ENCODE results near the gene ISCU. TPM values are rescaled to one million over a fixed set of nuclear protein-coding genes. Genes with fewer than 3 reads are reported as not detected.
"Not testable (repeated sequence)": the region's sequence is repeated elsewhere in the genome, so short reads cannot be mapped to it uniquely, and the experiment has no call there.

ISCU gene
- total RNA-seq, 1 donor from 2014 or later, result 131 TPM

DNA sequence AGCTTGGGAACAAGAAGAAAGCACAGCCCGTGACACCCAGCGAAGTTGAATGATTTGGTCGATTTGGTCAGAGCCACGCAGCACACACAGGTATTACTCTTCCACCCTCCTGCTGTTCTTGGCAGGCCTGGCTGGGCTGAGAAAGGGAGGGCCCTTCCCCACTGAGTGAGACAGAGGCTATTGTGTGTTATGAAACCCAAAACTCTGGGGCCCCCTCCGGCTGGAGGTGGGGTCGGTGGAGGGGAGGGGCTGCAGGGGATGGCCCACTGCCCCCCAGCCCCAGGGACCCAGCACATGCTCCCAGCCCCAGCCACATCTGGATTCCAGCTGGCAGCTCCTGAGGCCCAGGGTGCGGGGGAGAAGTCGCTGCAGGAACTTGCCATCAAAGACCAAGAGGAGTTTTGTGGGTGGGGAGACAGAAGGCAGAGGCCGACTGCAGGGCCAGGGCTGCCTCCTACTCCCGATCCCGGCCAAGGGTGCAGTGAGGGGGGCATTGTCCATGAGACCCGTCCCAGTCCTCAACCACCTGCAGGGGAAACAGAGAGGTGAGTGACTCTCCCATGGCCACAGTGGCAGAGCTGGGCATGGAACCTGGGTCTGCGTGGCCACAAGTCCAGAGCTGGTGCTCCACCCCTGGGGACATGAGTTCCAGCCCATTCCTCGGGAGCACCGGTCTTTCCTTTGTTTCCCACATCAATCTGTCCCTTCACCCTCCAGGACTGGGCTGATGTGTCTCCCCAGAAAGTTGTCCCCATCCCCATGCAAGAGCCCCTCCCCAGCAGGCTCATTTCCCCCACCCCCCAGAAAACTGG lies 26.8 kb downstream of the ISCU start:
- no peak for DNase-seq (ENCODE audit: low spot score)

DNA sequence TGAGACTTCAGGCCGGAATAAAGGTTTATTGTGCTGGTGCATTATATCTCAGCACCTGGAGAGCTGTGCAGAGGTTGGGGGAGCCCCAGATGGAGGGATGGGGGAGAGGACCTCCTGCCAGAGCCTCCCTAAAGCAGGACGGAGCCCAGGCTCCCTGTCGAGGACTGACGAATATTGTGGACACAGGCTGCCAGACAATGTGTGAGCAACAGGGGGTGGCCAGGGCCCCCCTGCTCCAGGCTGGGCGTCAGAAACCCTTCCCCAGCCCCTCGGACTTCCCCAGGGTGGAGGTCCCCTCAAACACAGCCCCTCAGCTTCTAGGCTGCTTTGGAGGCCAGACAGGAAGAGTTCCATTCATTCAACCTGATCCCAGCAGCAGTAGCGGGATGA lies 27.4 kb downstream of the ISCU start:
- no peak for DNase-seq (ENCODE audit: low spot score)

DNA sequence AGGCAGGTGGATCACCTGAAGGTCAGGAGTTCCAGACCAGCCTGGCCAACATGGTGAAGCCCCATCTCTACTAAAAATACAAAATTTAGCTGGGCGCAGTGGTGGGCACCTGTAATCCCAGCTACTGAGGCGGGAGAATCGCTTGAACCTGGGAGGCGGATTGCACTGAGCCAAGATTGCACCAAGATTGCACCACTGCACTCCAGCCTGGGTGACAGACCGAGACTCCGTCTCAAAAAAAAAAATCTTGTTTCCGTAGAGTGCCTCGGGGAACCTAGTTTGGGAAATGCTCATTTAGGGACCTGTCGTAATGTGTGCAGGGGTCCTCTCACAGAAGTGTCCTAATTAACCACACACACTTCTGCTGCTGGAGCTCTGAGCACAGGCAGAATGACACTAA lies 28.1 kb downstream of the ISCU start:
- DNase-seq (ENCODE audit: low spot score), result not testable (repeated sequence)

GRCh38 chr12:108591267-108591980 lies 29.0 kb downstream of the ISCU start:
- DNase-seq (ENCODE audit: low spot score), result no peak

DNA sequence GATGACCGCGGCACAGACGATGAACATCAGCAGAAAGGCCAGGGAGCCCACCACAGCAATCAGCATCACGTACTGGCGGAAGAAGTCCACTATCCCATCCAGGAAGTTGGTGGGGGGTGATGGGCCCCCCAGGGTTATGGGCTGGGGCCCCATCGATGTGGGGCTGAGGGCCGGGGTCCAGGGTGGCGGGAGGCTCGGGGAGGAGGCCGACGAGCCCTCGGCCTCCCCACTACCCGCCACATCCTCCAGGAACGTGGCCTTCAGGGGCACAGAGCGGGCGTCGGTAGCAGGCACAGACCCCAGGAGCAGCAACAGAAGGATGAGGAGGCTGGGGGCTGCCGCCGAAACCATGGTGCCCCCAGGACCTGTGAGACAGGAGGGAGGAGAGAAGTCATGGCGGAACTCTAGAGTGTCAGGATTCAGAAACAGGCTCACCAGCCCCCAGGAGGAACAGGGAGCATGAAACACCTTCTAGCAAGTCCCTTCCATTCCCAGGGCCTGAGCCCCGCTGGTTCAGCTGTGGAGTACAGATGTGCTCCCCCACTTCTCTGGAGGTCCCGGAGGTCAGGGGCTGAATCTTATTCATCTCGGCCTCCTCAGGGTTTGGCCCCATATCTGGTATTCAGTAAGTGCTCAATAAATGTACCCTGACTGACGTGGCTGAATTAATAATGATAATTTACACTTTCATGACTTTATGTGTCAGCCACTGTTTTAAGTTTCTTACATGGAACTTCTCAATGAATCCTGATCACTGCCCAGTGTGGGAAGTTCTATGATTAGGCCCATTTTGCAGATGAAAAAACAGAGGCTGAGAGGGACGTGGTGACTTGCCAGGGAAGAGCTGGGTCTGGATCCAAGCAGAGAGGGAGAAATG lies 29.9 kb downstream of the ISCU start:
- no peak for DNase-seq (ENCODE audit: low spot score)

DNA sequence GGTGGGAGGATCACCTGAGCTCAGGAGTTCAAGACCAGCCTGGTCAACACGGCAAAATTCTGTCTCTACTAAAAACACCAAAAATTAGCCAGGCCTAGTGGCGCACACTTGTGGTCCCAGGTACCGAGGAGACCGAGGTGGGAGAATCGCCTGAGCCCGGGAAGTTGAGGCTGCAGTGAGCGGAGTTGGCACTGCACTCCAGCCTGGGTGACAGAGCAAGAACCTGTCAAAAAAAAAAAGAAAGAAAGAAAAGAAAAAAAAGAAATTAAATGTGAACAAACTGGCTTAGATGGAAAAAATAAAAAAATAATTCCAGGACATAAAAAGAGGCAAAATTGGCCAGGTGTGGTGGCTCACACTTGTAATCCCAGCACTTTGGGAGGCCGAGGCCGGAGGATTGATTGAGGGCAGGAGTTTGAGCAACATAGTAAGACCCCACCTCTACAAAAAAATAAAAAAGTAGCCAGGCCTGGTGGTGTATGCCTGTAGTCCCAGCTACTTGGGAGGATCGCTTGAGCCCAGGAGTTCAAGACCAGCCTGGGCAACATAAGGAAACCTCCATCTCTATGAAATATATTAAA lies 32.0 kb downstream of the ISCU start:
- no peak for DNase-seq (ENCODE audit: low spot score)

- DNase-seq (ENCODE audit: low spot score), result no peak
Observed at GRCh38 chr12:108594960-108595710, 32.7 kb downstream of the ISCU start.

- no peak for DNase-seq (ENCODE audit: low spot score)
Observed at GRCh38 chr12:108595711-108596647, 33.6 kb downstream of the ISCU start.

DNA sequence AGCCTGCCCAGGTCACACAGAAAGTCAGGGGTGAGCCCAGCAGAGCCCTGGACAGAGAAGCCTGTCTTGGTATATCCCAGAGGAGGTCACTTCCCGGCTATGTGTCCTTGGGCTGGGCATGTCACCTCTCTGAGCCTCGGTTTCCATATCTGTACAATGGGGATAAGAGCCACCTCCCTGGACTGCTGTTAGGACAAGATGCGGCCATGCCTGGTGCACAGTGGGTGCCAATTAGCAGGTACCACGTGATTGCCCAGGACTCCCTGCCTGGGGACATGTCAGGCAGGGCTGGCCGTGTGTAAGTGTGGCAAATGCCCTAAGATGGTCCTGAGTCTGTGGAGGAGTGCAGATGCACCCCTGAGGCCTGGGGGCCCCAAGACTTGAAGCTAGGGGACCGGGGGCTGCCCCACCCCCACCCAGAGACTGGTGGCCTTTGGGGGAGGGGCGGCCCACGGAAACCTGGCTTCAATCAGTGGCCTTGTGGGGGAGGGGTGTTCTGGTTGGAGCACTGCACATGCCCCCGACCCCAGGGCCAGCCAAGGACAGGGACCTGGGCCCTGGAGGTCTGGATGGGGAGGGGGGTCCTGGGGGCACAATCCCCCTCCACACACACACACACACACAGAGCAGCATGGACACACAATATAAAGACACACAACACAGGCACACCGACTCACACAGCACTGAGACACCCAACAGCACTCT lies 34.6 kb downstream of the ISCU start:
- DNase-seq (ENCODE audit: low spot score), result no peak

DNA sequence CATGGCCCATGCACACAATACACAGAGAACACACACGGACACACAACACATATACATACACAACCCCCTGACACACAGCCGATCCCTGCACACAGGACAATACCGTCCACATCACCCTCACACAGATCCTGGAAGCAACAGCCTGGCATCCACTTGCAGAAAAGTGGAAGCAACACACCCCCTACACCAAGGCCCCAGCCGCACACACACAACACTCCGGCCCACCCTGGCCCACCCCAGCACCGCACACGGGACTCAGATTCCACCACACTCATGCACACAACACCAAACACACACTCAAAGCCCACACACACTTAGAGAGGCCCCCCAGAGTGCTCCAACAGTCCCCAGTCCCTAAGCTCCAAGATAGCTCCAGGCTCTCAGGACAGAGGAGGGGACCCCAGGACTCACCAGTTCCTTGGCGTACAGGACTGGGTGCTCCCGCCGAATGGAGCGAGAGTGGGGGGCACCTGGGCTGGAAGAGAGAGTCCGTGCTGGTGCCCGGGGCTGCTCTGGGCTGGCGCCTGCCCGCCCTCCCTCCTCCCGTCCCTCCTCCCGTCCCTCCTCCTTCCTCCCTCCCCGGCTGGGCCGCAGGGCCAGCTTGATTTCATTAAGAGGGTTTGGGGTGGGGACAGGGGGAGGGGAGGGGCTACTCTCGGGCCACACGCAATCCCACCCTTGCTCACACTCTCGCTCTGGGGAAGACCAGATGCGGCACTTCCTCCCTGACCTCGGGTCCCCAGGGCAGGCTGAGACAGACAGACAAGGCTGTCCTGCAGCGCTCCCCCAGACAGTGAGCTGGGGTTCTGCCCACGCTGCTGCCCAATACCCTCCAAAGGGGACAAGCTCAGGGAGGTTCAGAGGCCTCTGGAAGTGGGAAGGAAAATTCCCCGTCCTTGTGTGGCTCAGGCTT lies 35.4 kb downstream of the ISCU start, which contains the start of gene TMEM119:
Gene TMEM119, minus strand, starts transcription at position 526 of the 913 bp plus-strand sequence. CDS start 5,701 bp downstream, outside the sequence.
- peak; percentile 58 for DNase-seq (ENCODE audit: low spot score)

- DNase-seq (ENCODE audit: low spot score), result no peak
Observed at GRCh38 chr12:108598553-108599250, 36.3 kb downstream of the ISCU start.

DNA sequence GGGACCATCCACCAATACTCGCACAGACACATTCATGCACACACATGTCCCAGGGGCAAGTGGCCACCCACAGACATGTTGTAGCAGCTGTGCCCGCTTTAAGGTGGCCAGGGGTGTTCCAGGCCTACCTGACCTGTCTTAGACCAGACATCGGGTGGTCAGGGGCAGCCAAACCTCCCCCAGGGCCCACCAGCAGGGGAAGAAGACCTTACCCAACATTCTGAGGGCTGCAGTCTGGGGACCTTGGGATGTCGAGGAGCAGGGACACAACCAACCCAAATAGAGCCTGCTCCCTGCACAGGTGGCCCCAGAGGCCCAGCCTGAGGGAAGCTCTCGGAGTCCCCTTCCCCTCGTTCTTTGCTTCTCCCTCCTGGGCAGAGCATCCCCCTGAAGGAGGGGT lies 37.1 kb downstream of the ISCU start:
- DNase-seq (ENCODE audit: low spot score), result no peak

DNA sequence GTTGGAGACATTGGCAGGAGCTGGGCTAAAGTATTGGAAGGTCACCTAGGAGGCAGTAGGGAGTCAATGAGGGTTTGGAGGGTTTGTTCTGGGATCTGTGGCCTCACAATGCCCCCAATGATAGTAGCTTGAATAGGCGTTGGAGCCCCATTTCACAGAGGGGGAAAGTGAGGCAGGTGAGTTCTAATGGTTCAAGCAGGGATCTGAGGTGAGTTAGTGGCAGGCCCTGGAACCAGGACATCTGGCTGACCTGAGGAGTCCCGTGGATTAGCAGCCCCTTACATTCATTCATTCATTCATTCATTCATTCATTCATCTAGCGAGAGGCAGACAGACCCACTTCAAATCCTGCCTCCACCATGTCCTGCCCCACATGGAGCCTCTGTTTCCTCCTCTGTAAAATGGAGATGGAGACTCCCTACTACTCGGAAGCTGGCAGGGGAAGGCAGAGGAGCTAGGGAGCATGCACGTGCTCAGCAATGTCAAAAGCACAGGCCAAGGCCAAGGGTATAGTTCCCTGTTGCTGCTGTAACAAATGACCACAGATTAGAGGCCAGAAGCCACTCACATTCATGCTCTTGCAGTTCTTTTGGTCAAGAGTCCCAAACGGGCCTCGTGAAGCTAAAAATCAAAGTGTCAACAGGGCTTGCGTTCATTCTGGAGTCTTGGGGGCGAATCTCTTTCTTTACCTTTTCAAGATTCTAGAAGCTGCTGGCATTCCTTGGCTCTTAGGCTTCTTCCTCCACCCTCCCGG lies 37.7 kb downstream of the ISCU start:
- DNase-seq (ENCODE audit: low spot score), result no peak

GRCh38 chr12:108600702-108601007 lies 38.3 kb downstream of the ISCU start:
- DNase-seq (ENCODE audit: low spot score), result no peak

GRCh38 chr12:108602209-108602705 lies 39.9 kb downstream of the ISCU start:
- no peak for DNase-seq (ENCODE audit: low spot score)

DNA sequence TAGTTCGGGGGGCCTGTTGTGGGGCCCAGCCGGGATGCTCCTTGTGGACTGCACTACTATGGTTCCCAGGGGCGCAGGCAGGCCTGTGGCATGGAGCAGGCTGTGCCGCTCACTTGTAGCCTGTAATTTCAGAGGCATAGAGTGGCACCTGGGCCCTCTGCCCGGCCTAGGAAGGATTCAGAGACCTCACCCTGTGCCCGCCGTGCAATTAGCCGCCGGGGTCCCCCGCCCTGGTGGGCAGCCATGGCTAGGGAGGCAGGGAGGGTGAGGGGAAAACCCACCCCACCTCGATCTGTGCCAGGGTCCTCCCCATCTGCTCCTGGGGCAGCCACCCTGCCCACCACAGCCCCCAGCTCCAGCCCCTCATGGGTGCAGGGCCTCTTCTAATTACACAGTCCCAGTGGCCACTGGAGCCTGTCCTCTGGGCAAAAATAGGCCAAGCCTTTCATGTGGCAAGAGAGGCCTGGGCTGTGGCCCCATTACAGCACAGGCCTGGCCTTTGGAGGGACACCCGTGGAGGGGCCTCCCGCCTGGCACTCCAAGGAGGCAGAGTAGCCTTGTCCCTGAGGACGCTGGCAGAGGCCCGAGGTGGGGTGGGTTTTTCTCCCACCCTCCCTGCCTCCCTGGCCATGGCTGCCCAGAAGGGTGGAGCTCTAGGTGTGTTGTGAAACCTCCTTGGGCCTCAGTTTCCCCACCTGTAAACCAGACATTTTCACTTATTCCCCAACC lies 40.7 kb downstream of the ISCU start:
- DNase-seq (ENCODE audit: low spot score), result no peak
